GM23338 (cell line): ENCODE measurements around the gene PSMD3. TPM values are rescaled to one million over a fixed set of nuclear protein-coding genes. Genes with fewer than 3 reads are reported as not detected.

Experiments
- ATAC-seq: fragments of 200-7000 bp; cut with Tn5 transposase; 3 replicates; pipeline ENCODE4 v1.9.1; 2020
- DNase-seq: peaks from one replicate; pipeline ENCODE4 v3.0.0-alpha.2; 2015; ENCODE audit warnings: low spot score
- H2AFZ ChIP-seq: fragments of 200-600 bp; sonication (generic); 2 replicates; pipeline ENCODE4 v1.8.0; 2016; ENCODE audit warnings: antibody characterized with exemption, mild to moderate bottlenecking, moderate library complexity
- H3F3A ChIP-seq: fragments of 200-600 bp; sonication (generic); replicated peaks from 2 replicates; pipeline ENCODE4 v1.8.0; 2017; ENCODE audit warnings: antibody characterized with exemption, mixed run types, low read depth
- H3K27ac ChIP-seq: fragments of 200-600 bp; sonication (generic); 2 replicates; pipeline ENCODE4 v1.6.1; 2016; ENCODE audit warnings: low read depth
- H3K27me3 ChIP-seq: fragments of 200-600 bp; sonication (generic); 2 replicates; pipeline ENCODE4 v1.8.0; 2016; ENCODE audit warnings: mild to moderate bottlenecking, mixed run types, moderate library complexity; ENCODE audit not compliant: insufficient read depth
- H3K36me3 ChIP-seq: fragments of 200-600 bp; sonication (generic); 2 replicates; pipeline ENCODE4 v1.8.0; 2016; ENCODE audit warnings: mild to moderate bottlenecking; ENCODE audit not compliant: insufficient read depth
- H3K4me1 ChIP-seq: fragments of 200-600 bp; sonication (generic); 2 replicates; pipeline ENCODE4 v1.8.0; 2016; ENCODE audit warnings: mild to moderate bottlenecking, moderate library complexity; ENCODE audit not compliant: insufficient read depth
- H3K4me2 ChIP-seq: fragments of 200-600 bp; sonication (generic); 2 replicates; pipeline ENCODE4 v1.7.1; 2017; ENCODE audit warnings: mixed run types
- H3K4me3 ChIP-seq: fragments of 200-600 bp; sonication (generic); 2 replicates; pipeline ENCODE4 v1.6.1; 2016; ENCODE audit warnings: mixed run types
- H3K79me2 ChIP-seq: fragments of 200-600 bp; sonication (generic); replicated peaks from 2 replicates; pipeline ENCODE4 v1.8.0; 2017; ENCODE audit warnings: mild to moderate bottlenecking; ENCODE audit not compliant: insufficient read depth
- H3K9me2 ChIP-seq: fragments of 200-600 bp; sonication (generic); 2 replicates; pipeline ENCODE4 v1.8.0; 2017; ENCODE audit not compliant: insufficient read depth
- H4K20me1 ChIP-seq: fragments of 200-600 bp; sonication (generic); replicated peaks from 2 replicates; pipeline ENCODE4 v1.8.0; 2017; ENCODE audit warnings: mild to moderate bottlenecking; ENCODE audit not compliant: insufficient read depth
- H3K27ac Mint-ChIP-seq: 2 replicates; pipeline ENCODE4 v1.8.0; 2020; ENCODE audit warnings: inconsistent platforms, mild to moderate bottlenecking, moderate library complexity, mixed read lengths
- H3K27me3 Mint-ChIP-seq: 3 replicates; pipeline ENCODE4 v1.8.0; 2022; ENCODE audit warnings: low read depth, mild to moderate bottlenecking, moderate library complexity, mixed read lengths, inconsistent platforms; ENCODE audit not compliant: insufficient read depth, poor library complexity
- H3K36me3 Mint-ChIP-seq: 3 replicates; pipeline ENCODE4 v1.8.0; 2021; ENCODE audit warnings: low read depth, mild to moderate bottlenecking, inconsistent platforms, moderate library complexity, mixed read lengths
- H3K4me1 Mint-ChIP-seq: 3 replicates; pipeline ENCODE4 v1.8.0; 2020; ENCODE audit warnings: mild to moderate bottlenecking, inconsistent platforms, mixed read lengths
- H3K4me3 Mint-ChIP-seq: 3 replicates; pipeline ENCODE4 v1.8.0; 2021; ENCODE audit warnings: moderate library complexity, mild to moderate bottlenecking, inconsistent platforms, mixed read lengths
- H3K9me3 Mint-ChIP-seq: 3 replicates; pipeline ENCODE4 v1.8.0; 2020; ENCODE audit warnings: moderate library complexity, mild to moderate bottlenecking, inconsistent platforms, mixed read lengths
- CREB1 ChIP-seq: fragments of 250-450 bp; sonication (Bioruptor Pico); IDR thresholded peaks from 2 replicates; pipeline ENCODE4 v1.5.0; 2020; ENCODE audit warnings: low read depth, mild to moderate bottlenecking, moderate library complexity
- CTCF ChIP-seq, 2 experiments: fragments of 200-600 bp in 1 of 2; sonication (generic) in 1 of 2; conservative IDR thresholded peaks; 2 replicates each; pipeline versions ENCODE4 v1.5.1 to v1.6.1; 2016 to 2017; ENCODE audit warnings: antibody characterized with exemption in 2 of 2, low read depth in 2 of 2, mild to moderate bottlenecking in 2 of 2, moderate library complexity in 1 of 2
- ETS1 ChIP-seq: IDR thresholded peaks from 2 replicates; pipeline ENCODE4 v1.6.1; 2016; ENCODE audit warnings: antibody characterized with exemption
- EZH2 ChIP-seq: fragments of 200-600 bp; sonication (generic); IDR thresholded peaks from one replicate; pipeline ENCODE4 v1.8.0; 2017; ENCODE audit warnings: antibody characterized with exemption, mild to moderate bottlenecking, low read depth; ENCODE audit not compliant: unreplicated experiment
- EZH2phosphoT487 ChIP-seq: fragments of 200-600 bp; sonication (generic); IDR thresholded peaks from one replicate; pipeline ENCODE4 v1.8.1; 2018; ENCODE audit warnings: antibody characterized with exemption; ENCODE audit not compliant: unreplicated experiment
- JUNB ChIP-seq: IDR thresholded peaks from one replicate; pipeline ENCODE4 v1.6.1; 2016; ENCODE audit warnings: antibody characterized with exemption; ENCODE audit not compliant: unreplicated experiment
- NANOG ChIP-seq: IDR thresholded peaks from 2 replicates; pipeline ENCODE4 v1.6.1; 2016; ENCODE audit warnings: antibody characterized with exemption, borderline replicate concordance
- POLR2AphosphoS5 ChIP-seq: IDR thresholded peaks from 2 replicates; pipeline ENCODE4 v1.6.1; 2016; ENCODE audit warnings: antibody characterized with exemption, low read depth
- STAT1 ChIP-seq: IDR thresholded peaks from one replicate; pipeline ENCODE4 v1.6.1; 2016; ENCODE audit warnings: antibody characterized with exemption; ENCODE audit not compliant: unreplicated experiment
- ZNF114 ChIP-seq: fragments of 250-450 bp; sonication (Bioruptor Pico); IDR thresholded peaks from 2 replicates; pipeline ENCODE4 v1.5.0; 2020; ENCODE audit warnings: mild to moderate bottlenecking, moderate library complexity
- ZNF331 ChIP-seq: fragments of 250-450 bp; sonication (Bioruptor Pico); IDR thresholded peaks from 2 replicates; pipeline ENCODE4 v1.5.0; 2020; ENCODE audit warnings: low read depth, mild to moderate bottlenecking, moderate library complexity
- polyA plus RNA-seq: library from polyadenylated mRNA; unstranded; fragments of >200 nt; fragmentation: Nextera tagmentation; extraction: Ambion mirVana; gene quantifications from 2 replicates; pipeline ENCODE4 v1.2.1, GENCODE V29; 2016
- total RNA-seq: library from RNA; depleted of rRNA; stranded (reverse); fragments of >200 nt; shearing (Covaris generic); gene quantifications from 2 replicates; pipeline ENCODE4 v1.2.3, GENCODE V29; 2014
- TF ChIP-seq, protein P1 (sequence below): fragments of 250-450 bp; sonication (Bioruptor Pico); IDR thresholded peaks from 2 replicates; pipeline ENCODE4 v1.5.0; 2020; ENCODE audit warnings: mild to moderate bottlenecking, moderate library complexity
- TF ChIP-seq, protein P2 (sequence below): IDR thresholded peaks from one replicate; pipeline ENCODE4 v1.6.1; 2018; ENCODE audit warnings: antibody characterized with exemption; ENCODE audit not compliant: unreplicated experiment

The PSMD3 gene
- total and polyA plus RNA-seq, 2 experiments from 2014 or later: 112 to 217 TPM

DNA sequence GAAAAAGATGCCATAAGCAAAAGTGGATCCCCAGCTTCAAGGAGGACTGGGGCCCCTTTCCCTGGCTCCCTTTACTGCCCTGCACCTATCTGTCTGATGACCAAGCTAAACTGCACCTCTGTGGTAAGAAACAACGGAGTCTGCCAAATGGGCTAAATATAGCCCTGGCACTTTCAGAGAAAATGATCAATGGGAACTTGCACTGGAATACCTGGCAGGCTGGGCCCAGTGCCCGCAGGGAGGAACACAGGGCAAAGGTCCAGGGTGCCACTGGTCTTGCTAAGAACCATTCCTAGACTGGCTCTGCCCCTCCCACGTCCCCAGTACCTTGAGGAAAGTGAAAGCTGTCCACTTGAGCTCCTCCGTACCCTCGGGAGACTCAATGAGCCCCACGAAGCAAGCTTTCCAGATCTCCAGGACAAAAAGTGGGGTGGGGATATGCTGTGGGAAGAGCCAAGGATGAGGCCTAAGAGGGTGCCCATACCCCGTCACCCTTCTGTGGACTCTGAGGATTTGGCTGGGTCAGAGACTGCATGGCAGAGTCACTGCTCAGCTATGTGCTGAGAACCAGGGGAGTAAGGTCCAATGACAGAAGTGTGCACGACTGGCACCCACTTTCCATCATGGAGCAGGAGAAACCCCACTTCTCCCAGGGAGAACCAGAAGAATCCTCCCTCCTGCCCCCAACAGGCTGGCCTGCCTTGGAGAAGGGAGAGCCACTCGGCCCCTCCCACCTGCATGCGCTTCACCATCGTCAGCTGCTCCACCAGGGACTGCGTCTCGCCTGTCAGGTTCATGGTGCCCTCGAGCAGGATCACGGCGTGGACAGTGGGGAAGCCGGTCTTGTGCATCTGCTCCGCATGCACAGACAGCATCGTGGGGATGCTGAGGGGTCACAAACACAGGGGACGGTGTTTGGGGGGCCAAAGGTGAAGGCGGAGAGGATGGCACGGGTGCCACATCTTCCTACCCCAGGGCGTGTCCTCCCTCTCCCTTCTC, 52.0 kb downstream of the PSMD3 start:
- no peak for ATAC-seq
- Histone ChIP-seq H3F3A (peaks cover 12% of the 10 kb centered on the region; the same call in 1 of the 2 replicates), H3K4me2 (no peak overlapping the region), H3K9me2 (no peaks in the 10 kb centered on the region), H3K36me3 (peaks cover 9% of the 10 kb centered on the region; the same call in 1 of the 2 replicates), H4K20me1 (no peaks in the 10 kb centered on the region), H3K79me2 (no peaks in the 10 kb centered on the region), H3K4me1 (peaks cover 9% of the 10 kb centered on the region; the same call in 1 of the 2 replicates), H3K27me3 (no peaks in the 10 kb centered on the region), H3K27ac (no peak overlapping the region), H3K4me3 (no peak overlapping the region), H2AFZ (no peak overlapping the region)
- no peak for DNase-seq
- H3K9me3 Mint-ChIP-seq: no peaks in the 10 kb centered on the region
- H3K4me3 Mint-ChIP-seq: no peak overlapping the region
- peaks cover 11% of the 10 kb centered on the region for H3K4me1 Mint-ChIP-seq
- H3K27me3 Mint-ChIP-seq: peaks cover 4% of the 10 kb centered on the region
- H3K27ac Mint-ChIP-seq: no peak overlapping the region; the same call in 1 of the 2 replicates
- TF ChIP-seq, protein P1, sequence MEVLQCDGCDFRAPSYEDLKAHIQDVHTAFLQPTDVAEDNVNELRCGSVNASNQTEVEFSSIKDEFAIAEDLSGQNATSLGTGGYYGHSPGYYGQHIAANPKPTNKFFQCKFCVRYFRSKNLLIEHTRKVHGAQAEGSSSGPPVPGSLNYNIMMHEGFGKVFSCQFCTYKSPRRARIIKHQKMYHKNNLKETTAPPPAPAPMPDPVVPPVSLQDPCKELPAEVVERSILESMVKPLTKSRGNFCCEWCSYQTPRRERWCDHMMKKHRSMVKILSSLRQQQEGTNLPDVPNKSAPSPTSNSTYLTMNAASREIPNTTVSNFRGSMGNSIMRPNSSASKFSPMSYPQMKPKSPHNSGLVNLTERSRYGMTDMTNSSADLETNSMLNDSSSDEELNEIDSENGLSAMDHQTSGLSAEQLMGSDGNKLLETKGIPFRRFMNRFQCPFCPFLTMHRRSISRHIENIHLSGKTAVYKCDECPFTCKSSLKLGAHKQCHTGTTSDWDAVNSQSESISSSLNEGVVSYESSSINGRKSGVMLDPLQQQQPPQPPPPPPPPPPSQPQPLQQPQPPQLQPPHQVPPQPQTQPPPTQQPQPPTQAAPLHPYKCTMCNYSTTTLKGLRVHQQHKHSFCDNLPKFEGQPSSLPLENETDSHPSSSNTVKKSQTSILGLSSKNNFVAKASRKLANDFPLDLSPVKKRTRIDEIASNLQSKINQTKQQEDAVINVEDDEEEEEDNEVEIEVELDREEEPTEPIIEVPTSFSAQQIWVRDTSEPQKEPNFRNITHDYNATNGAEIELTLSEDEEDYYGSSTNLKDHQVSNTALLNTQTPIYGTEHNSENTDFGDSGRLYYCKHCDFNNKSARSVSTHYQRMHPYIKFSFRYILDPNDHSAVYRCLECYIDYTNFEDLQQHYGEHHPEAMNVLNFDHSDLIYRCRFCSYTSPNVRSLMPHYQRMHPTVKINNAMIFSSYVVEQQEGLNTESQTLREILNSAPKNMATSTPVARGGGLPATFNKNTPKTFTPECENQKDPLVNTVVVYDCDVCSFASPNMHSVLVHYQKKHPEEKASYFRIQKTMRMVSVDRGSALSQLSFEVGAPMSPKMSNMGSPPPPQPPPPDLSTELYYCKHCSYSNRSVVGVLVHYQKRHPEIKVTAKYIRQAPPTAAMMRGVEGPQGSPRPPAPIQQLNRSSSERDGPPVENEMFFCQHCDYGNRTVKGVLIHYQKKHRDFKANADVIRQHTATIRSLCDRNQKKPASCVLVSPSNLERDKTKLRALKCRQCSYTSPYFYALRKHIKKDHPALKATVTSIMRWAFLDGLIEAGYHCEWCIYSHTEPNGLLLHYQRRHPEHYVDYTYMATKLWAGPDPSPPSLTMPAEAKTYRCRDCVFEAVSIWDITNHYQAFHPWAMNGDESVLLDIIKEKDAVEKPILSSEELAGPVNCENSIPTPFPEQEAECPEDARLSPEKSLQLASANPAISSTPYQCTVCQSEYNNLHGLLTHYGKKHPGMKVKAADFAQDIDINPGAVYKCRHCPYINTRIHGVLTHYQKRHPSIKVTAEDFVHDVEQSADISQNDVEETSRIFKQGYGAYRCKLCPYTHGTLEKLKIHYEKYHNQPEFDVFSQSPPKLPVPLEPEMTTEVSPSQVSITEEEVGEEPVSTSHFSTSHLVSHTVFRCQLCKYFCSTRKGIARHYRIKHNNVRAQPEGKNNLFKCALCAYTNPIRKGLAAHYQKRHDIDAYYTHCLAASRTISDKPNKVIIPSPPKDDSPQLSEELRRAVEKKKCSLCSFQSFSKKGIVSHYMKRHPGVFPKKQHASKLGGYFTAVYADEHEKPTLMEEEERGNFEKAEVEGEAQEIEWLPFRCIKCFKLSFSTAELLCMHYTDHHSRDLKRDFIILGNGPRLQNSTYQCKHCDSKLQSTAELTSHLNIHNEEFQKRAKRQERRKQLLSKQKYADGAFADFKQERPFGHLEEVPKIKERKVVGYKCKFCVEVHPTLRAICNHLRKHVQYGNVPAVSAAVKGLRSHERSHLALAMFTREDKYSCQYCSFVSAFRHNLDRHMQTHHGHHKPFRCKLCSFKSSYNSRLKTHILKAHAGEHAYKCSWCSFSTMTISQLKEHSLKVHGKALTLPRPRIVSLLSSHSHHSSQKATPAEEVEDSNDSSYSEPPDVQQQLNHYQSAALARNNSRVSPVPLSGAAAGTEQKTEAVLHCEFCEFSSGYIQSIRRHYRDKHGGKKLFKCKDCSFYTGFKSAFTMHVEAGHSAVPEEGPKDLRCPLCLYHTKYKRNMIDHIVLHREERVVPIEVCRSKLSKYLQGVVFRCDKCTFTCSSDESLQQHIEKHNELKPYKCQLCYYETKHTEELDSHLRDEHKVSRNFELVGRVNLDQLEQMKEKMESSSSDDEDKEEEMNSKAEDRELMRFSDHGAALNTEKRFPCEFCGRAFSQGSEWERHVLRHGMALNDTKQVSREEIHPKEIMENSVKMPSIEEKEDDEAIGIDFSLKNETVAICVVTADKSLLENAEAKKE (CRISPR knock-in tag): no peak
- TF ChIP-seq, protein P2, sequence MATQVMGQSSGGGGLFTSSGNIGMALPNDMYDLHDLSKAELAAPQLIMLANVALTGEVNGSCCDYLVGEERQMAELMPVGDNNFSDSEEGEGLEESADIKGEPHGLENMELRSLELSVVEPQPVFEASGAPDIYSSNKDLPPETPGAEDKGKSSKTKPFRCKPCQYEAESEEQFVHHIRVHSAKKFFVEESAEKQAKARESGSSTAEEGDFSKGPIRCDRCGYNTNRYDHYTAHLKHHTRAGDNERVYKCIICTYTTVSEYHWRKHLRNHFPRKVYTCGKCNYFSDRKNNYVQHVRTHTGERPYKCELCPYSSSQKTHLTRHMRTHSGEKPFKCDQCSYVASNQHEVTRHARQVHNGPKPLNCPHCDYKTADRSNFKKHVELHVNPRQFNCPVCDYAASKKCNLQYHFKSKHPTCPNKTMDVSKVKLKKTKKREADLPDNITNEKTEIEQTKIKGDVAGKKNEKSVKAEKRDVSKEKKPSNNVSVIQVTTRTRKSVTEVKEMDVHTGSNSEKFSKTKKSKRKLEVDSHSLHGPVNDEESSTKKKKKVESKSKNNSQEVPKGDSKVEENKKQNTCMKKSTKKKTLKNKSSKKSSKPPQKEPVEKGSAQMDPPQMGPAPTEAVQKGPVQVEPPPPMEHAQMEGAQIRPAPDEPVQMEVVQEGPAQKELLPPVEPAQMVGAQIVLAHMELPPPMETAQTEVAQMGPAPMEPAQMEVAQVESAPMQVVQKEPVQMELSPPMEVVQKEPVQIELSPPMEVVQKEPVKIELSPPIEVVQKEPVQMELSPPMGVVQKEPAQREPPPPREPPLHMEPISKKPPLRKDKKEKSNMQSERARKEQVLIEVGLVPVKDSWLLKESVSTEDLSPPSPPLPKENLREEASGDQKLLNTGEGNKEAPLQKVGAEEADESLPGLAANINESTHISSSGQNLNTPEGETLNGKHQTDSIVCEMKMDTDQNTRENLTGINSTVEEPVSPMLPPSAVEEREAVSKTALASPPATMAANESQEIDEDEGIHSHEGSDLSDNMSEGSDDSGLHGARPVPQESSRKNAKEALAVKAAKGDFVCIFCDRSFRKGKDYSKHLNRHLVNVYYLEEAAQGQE: no peak
- no peak for TF ChIP-seq ETS1
- TF ChIP-seq EZH2phosphoT487: no peak
- no peak for TF ChIP-seq EZH2
- no peak for TF ChIP-seq CREB1 (CRISPR knock-in tag)
- no peak for TF ChIP-seq JUNB
- TF ChIP-seq POLR2AphosphoS5: no peak
- no peak for TF ChIP-seq ZNF114 (CRISPR knock-in tag)
- TF ChIP-seq STAT1: no peak
- TF ChIP-seq ZNF331 (CRISPR knock-in tag): no peak
- no peak for TF ChIP-seq CTCF (conservative IDR thresholded peaks at IDR 0.05; ENCODE audit: low read depth in 2 of 2)
- no peak for TF ChIP-seq NANOG
- H3K36me3 Mint-ChIP-seq: peaks cover 52% of the 10 kb centered on the region
